Stimulated activated CD4-positive, alpha-beta T cell treated with anti-CD3 and anti-CD28 coated beads, Interleukin-4, amount 100 ng/mL, for 4 hours (primary cell): ENCODE measurements around the gene NAXE.
A peak's percentile ranks its signal among the peaks of the same experiment; 100 is the strongest.
"Not testable (repeated sequence)": the region's sequence is repeated elsewhere in the genome, so short reads cannot be mapped to it uniquely, and the experiment has no call there.

ENCODE experiments used
- DNase-seq, 2 experiments: peaks; one replicate each; pipeline ENCODE4 v3.0.0-alpha.2; 2020

Gene NAXE

GRCh38 chr1:156624814-156625435, 33.3 kb downstream of the NAXE start:
- DNase-seq, result no peak

DNA sequence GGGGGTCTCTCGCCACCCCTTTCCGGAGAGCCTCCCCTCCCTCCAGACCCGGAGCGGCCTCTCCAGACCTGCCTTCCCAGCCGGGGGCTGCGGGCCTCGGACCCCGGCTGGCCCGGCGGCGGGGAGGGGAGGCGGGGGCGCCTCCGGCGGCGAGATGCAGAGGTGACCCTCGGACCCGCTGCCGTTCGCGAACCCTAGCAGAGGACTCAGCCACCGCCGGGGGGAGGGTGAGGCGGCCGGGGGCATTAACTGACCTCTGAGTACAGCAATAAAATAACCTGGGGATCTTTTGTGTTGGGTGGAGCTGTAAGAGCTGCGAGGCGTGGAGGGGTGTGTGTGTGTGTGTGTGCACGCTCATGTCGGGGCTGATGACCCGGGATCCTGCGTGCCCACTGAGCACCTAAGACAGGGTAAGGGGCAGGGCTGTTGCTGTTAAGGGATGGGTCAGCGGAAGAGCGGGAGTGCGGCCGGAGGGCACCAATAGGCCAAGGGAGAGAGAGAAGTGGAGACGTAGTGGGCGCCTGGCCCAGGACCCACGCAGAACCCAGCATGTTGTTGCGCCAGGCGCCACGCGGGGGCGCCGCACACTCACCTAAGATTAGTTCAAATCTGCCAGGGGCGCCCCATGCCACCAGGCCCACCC, 34.0 kb downstream of the NAXE start:
- DNase-seq, result peak; percentile 46 to 69

GRCh38 chr1:156626079-156626438, 34.5 kb downstream of the NAXE start:
- DNase-seq, result no peak

DNA sequence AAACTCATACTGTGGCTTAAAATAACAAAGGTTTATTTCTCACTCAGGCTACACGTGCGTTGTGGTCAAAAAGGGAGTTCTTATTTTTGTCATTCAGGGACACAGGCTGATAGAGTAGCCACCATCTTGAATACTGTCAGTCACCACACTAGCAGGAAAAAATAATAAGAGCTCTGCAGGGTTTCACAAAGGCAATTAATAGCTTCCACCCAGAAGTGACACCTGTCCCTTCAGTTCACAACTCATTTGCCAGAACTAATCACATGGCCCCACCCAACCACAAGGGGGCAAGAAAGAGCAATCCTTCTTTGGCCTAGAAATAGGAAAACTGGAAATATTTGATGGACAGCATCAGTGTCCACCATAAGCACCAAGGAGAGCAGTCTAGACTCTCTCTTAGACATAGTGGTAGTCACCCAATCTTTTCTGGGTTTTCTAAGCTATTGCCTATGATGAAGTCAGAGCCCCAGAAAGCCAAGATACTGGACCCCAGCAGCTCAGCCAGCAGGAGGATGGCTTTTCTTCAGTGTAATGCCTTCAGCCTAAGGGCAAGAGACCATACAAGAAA, 35.8 kb downstream of the NAXE start:
- peak in 1 of 2 experiments; percentile 16 for DNase-seq

DNA sequence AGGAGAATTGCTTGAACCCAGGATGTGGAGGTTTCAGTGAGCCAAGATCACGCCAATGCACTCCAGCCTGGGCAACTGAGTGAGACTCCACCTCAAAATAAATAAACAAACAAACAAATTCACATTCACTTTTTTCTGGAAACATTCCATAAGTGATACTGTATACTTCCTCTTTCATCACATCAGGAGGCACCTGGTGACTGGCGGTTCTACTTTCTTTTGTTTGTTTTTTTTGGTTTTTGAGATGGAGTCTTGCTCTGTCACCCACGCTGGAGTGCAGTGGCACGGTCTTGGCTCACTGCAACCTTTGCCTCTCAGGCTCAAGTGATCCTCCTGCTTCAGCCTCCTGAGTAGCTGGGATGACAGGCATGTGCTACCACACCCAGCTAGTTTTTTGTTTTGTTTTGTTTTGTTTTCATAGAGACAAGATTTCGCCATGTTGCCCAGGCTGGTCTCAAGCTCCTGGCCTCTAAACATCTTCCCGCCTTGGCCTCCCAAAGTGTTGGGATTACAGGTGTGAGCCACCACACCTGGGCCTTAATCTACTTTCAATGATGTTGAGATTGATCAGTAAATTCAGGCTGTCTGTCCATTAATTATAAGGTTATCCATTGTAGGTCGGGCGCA, 38.4 kb downstream of the NAXE start:
- no peak for DNase-seq

DNA sequence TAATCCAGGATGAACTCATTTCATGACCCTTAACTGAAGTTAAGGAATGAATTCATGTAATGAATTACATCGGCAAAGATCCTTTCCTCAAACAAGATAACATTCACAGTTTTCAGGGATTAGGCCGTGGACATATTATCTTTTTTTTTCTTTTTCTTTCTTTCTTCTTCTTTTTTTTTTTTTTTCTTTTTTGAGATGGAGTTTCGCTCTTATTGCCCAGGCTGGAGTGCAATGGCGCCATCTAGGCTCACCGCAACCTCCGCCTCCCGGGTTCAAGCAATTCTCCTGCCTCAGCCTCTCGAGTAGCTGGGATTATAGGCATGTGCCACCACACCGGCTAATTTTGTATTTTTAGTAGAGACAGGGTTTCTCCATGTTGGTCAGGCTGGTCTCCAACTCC, 39.6 kb downstream of the NAXE start:
- not testable (repeated sequence) for DNase-seq

GRCh38 chr1:156632355-156632754, 40.8 kb downstream of the NAXE start:
- no peak for DNase-seq

GRCh38 chr1:156638189-156638985, 46.8 kb downstream of the NAXE start:
- DNase-seq, result no peak

GRCh38 chr1:156639601-156640101, 48.1 kb downstream of the NAXE start:
- DNase-seq, result no peak

GRCh38 chr1:156640842-156641706, 49.5 kb downstream of the NAXE start:
- DNase-seq, result no peak

- DNase-seq, result no peak
Measured at GRCh38 chr1:156641761-156642264, 50.2 kb downstream of the NAXE start, which contains the start of gene BCAN. BCAN (plus strand) TSS chr1:156642117; CDS start chr1:156646055, 3,938 bp downstream.

GRCh38 chr1:156642265-156643048, 50.9 kb downstream of the NAXE start:
- DNase-seq, result no peak

DNA sequence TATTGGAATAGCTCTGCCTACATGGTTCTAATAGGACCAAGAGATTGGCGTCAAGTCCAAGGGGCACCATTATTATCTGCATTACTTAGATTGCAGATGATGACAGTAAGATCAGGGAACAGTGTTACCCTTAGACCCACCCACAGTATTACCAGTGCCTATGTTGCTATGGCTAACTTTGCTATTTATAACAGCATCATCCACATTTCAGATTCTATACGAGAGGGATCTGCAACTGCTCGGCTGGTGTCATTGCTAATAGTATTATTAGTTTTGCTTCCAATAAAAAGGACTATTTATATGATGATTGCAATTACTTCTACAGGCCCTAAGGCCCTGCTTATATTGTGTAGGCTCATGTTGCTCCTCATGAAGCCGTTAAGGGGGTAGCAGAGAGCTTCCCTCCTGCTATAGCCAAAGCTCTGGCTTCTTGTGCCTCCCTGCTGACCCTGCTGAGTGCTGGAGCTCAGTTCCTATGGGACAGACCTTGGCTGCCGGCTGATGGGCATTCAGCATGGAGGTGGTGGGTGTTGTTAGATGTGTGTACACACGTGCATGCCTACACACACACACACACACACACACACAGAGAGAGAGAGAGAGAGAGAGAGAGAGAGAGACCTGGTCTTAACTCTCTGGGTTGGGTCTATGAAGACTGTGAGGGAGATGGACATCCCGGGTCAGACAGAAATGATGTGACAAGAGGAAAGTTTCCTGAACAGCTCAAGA, 51.6 kb downstream of the NAXE start:
- no peak for DNase-seq

- DNase-seq, result no peak
Measured at GRCh38 chr1:156643778-156644092, 52.2 kb downstream of the NAXE start.
